Measurements from ENCODE around the gene HPN. TPM values are rescaled to one million over a fixed set of nuclear protein-coding genes. Genes with fewer than 3 reads are reported as not detected.

Gene HPN
- total RNA-seq, 1 donor from 2014 or later = 3.4 TPM

DNA sequence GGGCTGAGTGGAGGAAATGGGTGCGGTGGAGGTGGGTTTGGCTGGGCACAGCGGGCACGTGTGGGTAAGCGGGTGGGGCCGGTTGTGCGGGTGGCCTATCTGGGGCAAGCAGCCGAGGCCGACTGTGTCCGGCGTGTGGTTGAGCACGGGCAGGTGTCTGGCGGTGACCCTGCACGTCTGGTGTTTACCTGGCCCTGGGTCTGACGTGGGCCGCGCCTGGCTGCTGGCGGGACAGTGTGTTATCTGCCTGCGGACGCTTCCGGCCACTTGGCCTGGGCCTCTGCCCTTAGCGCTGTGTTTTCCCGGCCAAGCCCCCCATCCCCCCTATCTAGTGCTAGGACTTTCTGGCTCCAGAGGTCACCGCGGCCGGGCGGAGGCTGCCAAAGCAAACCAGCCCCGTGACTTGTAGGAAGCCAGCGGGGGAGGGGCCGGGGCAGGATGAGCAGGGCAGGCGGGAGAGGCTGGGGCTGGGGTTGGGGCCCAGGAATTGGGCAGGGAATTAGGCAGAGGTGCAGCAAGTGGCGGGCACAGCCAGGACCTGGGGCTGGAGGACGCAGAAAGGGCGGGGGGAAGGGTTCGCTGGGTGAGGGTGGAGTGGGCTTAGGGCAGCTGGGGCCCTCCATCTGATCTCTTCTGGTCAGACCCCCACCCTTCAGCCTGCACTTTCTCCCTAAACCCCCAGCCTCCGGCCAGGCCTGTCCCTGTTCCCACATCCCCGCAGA, 534 bp upstream of the HPN start:
- intact Hi-C loops (cut with micrococcal nuclease) = no loop called here
- no peaks in the 10 kb centered on the region for H3K27me3 ChIP-seq (ENCODE audit: low read depth)
- peak overlapping the region; percentile 89 for H3K27ac ChIP-seq (replicated peaks)
- peaks cover 58% of the 10 kb centered on the region for H3K4me1 ChIP-seq
- H3K9me3 ChIP-seq (replicated peaks) = no peaks in the 10 kb centered on the region
- peak; percentile 95 for DNase-seq
- H3K36me3 ChIP-seq = no peaks in the 10 kb centered on the region
- peak overlapping the region; percentile 50 for H3K4me3 ChIP-seq
- TF ChIP-seq, protein P1, sequence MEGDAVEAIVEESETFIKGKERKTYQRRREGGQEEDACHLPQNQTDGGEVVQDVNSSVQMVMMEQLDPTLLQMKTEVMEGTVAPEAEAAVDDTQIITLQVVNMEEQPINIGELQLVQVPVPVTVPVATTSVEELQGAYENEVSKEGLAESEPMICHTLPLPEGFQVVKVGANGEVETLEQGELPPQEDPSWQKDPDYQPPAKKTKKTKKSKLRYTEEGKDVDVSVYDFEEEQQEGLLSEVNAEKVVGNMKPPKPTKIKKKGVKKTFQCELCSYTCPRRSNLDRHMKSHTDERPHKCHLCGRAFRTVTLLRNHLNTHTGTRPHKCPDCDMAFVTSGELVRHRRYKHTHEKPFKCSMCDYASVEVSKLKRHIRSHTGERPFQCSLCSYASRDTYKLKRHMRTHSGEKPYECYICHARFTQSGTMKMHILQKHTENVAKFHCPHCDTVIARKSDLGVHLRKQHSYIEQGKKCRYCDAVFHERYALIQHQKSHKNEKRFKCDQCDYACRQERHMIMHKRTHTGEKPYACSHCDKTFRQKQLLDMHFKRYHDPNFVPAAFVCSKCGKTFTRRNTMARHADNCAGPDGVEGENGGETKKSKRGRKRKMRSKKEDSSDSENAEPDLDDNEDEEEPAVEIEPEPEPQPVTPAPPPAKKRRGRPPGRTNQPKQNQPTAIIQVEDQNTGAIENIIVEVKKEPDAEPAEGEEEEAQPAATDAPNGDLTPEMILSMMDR (IDR thresholded peaks at IDR 0.05; ENCODE audit: borderline replicate concordance) = no peak

DNA sequence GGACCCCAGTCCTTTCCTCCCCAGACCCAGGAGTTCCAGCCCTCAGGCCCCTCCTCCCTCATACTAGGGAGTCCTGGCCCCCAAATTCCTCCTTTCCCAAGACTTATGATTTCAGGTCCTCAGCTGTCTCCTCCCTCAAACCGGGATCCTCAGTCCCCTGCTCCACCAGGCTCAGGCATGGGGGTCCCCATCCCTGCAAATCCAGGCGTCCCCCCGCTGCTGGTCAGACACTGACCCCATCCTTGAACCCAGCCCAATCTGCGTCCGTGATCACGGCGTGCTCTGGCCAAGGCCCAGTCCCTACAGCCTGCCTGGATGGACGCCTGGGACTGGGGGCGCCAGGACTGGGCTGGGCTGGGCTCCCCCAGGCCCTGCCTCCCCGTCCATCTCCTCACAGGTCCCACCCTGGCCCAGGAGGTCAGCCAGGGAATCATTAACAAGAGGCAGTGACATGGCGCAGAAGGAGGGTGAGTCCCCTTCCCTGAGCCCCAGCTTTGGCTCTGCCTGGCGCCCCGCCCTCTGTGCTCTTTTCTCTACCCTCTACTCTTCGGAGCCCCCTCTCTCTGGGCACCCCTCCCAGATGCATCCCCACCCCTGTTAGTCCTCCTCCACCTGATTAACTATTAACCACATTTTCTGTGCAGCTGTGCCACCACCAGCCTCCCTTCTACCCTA, 672 bp downstream of the HPN start:
- H3K4me3 ChIP-seq = no peak overlapping the region
- intact Hi-C loops (cut with micrococcal nuclease) = no loop called here
- peaks cover 57% of the 10 kb centered on the region for H3K4me1 ChIP-seq
- H3K27ac ChIP-seq (replicated peaks) = peak overlapping the region; percentile 89
- no peaks in the 10 kb centered on the region for H3K9me3 ChIP-seq (replicated peaks)
- no peaks in the 10 kb centered on the region for H3K36me3 ChIP-seq
- TF ChIP-seq, protein P1 (IDR thresholded peaks at IDR 0.05; ENCODE audit: borderline replicate concordance) = no peak
- no peaks in the 10 kb centered on the region for H3K27me3 ChIP-seq (ENCODE audit: low read depth)
- no peak for DNase-seq

DNA sequence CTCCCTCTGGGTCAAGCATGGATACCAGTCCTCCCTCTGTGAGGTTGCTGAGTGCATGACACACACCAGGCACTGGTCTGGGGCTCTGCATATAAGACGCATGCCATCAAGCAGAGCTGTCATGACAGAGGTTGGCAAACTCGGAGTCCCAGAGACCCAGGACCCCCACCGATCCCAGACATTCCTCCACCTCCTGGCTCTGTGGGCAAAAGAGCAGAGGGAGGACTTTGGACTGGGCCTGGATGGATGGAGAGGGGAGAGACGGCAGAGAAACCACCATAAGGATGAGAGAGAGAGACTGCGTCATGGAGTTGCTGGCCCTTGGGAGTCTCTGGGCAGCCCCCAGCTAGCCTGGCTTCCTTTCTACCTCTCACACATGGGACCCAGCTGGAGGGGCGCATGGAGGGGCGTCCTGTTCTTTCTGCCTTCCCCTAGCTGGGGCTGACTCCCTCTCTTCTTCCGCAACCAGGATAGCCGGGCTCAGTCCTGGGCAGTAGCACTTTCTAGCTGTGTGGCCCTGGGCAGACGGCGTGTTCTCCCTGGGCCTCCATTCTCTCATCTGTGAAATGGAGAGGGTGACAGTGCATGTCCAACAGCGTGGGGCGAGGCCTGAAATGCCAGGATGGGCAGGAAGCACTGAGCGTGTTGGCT, 1.6 kb downstream of the HPN start:
- H3K4me3 ChIP-seq = no peak overlapping the region
- DNase-seq = no peak
- H3K27me3 ChIP-seq (ENCODE audit: low read depth) = no peaks in the 10 kb centered on the region
- intact Hi-C loops (cut with micrococcal nuclease) = no loop called here
- peak overlapping the region; percentile 89 for H3K27ac ChIP-seq (replicated peaks)
- TF ChIP-seq, protein P1 (IDR thresholded peaks at IDR 0.05; ENCODE audit: borderline replicate concordance) = no peak
- no peaks in the 10 kb centered on the region for H3K36me3 ChIP-seq
- H3K9me3 ChIP-seq (replicated peaks) = no peaks in the 10 kb centered on the region
- peaks cover 49% of the 10 kb centered on the region for H3K4me1 ChIP-seq

DNA sequence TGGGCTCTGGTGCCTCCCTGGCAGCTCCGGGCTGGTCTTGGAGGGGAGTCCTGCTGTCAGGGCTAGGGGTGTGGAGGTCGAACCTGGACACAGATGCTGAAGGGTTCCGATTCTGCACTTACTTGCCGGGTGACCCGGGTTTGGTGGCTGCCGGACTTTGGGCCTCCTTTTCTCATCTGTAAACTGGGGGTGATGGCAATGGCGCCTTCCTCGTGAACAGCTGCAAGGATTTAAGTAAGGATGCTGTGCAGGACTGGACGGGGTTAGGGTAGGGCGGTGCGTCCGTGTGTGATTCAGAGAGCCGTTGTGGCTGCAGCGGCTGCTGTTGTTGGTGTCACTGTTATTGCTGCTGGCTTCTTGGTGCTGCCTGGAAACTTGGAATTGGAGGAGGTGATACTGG, 2.4 kb downstream of the HPN start:
- no peaks in the 10 kb centered on the region for H3K36me3 ChIP-seq
- TF ChIP-seq, protein P1 (IDR thresholded peaks at IDR 0.05; ENCODE audit: borderline replicate concordance) = no peak
- H3K9me3 ChIP-seq (replicated peaks) = no peaks in the 10 kb centered on the region
- no peak overlapping the region for H3K4me3 ChIP-seq
- no peak for DNase-seq
- peaks cover 49% of the 10 kb centered on the region for H3K4me1 ChIP-seq
- H3K27ac ChIP-seq (replicated peaks) = no peak overlapping the region
- H3K27me3 ChIP-seq (ENCODE audit: low read depth) = no peaks in the 10 kb centered on the region
- intact Hi-C loops (cut with micrococcal nuclease) = no loop called here

DNA sequence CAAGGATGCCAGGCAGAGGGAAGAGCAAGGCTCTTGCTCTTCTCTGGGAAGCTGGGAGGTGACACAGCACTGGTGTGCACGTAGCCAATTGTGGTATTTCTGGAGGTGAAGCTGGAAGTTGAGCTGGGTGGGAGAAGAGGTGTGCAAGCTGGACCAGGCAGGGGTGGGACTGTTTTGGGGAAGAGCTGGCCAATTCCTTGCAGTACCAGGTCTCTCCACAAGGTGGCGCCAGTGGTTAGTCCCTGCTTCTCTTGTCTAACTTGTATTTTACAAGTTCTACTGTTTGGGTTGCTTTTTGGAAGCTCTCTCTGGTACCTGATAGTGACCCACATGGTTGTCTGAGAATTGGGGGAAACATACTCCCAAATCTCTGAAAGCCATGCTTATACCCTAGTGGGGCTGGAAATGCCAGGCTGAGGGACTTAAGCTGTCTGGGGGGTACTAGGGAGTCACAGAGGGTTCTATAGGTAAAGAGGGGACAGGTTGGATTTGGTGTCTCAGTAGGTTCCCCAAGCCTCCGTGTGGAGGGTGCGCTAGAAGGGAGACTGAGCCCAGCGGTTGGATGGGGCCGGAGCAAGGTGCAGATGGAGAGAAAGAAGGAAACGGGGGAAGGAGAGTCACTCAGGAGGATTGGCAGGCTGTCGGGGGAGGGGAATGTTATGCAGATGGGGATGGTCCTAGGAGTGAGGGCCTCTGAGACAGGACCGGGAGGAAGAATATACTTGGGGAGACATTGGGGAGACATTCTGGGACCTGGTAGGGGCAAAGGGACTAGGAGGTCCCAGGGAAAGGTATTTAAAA, 3.0 kb downstream of the HPN start:
- TF ChIP-seq, protein P1 (IDR thresholded peaks at IDR 0.05; ENCODE audit: borderline replicate concordance) = peak; percentile 97
- Histone ChIP-seq H3K27ac (replicated peaks) (no peak overlapping the region), H3K36me3 (no peaks in the 10 kb centered on the region), H3K9me3 (replicated peaks) (no peaks in the 10 kb centered on the region), H3K27me3 (ENCODE audit: low read depth) (no peaks in the 10 kb centered on the region), H3K4me1 (peaks cover 48% of the 10 kb centered on the region), H3K4me3 (no peak overlapping the region)
- intact Hi-C loops (cut with micrococcal nuclease) = no loop called here
- peak; percentile 63 for DNase-seq
